AG09309 (cell line): ENCODE data around the gene CATSPER1.

Experiments used
- DNase-seq: peaks from one replicate; pipeline ENCODE4 v3.0.0-alpha.2; 2010; ENCODE audit warnings: low read depth
- H3K4me3 ChIP-seq: 2 replicates; pipeline ENCODE4 v1.5.1; 2011; ENCODE audit warnings: mild to moderate bottlenecking, low read depth, low read length, moderate library complexity; ENCODE audit not compliant: control insufficient read depth
- TF ChIP-seq, protein P1 (sequence below): IDR thresholded peaks from 2 replicates; pipeline ENCODE4 v1.5.1; 2011; ENCODE audit warnings: mild to moderate bottlenecking, low read depth, low read length, inconsistent platforms; ENCODE audit not compliant: insufficient read depth, control insufficient read depth; ENCODE audit errors: missing control alignments

CATSPER1 gene

DNA sequence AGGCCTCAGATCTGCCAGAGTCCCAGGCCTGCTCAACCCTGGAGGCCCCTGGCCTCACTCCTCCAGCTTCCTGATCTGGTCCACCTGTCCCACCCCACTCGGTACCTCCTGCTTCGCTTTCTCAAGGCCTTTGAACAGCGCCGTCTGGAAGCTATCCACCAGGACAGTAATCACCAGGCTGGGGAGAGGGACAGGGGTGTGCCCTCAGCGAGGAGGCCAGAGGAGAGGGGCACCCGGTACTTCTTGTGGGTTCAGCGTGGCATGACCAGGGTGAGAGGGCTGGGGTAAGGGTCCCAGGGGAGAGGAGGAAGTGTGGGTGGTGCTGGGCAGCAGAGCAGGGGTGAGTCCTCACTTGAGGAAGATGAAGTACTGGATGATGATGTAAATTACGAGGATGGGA is 6.1 kb downstream of the CATSPER1 start:
- no peak overlapping the region for H3K4me3 ChIP-seq
- no peak for DNase-seq
- TF ChIP-seq, protein P1, sequence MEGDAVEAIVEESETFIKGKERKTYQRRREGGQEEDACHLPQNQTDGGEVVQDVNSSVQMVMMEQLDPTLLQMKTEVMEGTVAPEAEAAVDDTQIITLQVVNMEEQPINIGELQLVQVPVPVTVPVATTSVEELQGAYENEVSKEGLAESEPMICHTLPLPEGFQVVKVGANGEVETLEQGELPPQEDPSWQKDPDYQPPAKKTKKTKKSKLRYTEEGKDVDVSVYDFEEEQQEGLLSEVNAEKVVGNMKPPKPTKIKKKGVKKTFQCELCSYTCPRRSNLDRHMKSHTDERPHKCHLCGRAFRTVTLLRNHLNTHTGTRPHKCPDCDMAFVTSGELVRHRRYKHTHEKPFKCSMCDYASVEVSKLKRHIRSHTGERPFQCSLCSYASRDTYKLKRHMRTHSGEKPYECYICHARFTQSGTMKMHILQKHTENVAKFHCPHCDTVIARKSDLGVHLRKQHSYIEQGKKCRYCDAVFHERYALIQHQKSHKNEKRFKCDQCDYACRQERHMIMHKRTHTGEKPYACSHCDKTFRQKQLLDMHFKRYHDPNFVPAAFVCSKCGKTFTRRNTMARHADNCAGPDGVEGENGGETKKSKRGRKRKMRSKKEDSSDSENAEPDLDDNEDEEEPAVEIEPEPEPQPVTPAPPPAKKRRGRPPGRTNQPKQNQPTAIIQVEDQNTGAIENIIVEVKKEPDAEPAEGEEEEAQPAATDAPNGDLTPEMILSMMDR: no peak

DNA sequence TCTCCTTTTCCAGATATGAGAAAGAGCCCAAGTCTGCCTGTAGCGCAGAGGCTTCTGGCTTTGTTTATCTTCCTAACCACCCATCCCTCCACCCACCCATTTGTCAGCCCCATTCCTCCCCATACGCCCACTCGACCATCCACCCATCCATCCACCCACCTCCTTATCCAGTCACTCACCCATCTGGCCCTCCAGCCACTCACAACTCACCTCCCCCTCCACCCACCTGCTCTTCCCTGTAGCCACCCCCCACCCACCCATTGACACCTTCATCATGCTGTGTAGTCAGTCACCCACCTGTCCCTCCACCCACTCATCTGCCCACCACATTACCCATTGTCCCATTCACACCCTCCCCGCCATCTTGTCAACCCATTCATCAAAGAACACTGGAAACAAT is 9.0 kb downstream of the CATSPER1 start:
- DNase-seq: no peak
- H3K4me3 ChIP-seq: no peak overlapping the region
- TF ChIP-seq, protein P1: no peak

DNA sequence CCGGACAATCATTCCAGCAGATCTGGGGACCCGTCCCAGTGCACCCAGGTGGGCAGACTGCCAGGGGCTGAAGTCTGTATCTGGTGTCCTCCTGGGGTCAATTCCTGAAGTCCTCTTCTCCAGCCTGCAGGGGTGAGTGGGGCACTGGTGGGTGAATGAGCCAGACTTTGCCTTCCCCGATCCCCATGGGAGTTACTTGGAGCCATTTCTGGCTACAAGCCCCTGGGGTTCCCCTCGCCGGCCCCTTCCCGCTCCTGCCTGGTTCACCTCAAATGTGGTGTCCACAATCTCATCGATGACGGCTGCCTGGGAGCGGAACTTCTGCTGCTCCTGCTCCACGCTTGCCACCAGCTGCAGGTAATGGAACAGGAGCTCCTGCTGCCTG is 9.5 kb downstream of the CATSPER1 start:
- no peak overlapping the region for H3K4me3 ChIP-seq
- DNase-seq: no peak
- TF ChIP-seq, protein P1: no peak

DNA sequence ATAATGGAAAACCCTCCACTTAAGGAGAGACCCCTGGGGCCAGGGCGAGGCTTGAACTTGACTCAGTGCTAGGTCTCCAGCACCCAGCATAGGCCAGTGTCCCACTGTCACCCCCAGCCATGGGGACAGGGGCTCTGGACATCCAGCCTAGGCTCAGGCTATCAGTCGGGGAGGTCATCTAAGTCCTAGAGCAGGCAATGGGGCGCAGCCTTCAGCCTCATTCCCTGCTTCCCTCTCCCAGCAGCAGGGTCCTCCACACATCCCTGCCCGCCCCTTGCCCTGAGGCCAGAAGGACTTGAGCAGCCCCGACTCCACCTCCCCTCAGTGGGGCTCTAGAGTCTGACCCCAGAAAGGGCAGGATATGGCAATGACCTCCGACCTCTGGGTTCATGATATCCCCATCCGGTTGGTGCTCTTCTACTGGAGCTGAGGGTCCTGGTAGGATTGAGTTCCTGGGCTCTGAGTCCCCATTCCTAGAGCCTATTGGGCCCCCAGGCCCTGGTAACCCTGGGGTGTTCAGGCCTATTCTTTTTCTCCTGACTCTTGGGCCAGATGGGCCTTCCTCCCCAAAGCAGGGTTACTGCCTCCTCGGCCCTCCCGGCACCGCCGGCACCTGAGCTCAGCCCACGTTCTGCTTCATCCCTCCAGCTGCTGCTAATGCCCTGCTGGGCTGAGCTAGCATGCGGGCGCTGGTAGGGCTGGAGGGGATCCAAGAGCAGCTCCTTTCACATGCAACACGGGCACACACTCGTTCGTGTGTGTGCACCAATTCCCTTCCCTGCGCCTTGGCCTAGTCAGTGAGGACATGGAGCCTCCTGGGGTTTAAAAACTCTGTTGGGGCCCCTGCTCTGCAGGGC is 10.1 kb downstream of the CATSPER1 start:
- DNase-seq: no peak
- H3K4me3 ChIP-seq: no peak overlapping the region
- TF ChIP-seq, protein P1: no peak

DNA sequence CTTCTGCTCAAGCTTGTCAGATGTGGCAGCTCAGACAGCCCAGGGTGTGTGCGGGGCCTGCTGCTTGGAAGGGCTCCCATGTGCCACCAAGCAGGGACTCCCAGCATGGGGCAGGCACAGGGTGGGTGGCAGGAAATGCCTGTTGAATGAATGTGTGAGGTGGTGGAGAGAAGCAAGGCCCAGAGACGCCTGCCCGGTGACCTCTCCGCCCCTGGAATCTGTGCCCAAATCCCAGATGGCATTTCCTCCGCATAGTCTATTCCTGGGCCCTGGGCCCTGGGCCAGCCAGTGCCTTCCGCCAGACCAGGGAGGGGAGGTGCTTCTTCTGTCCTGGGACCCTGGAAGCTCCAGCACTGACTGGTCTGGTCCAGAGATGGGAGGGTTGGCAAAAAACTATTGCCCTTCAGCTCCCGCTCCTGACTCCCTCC is 10.8 kb downstream of the CATSPER1 start:
- TF ChIP-seq, protein P1: no peak
- no peak for DNase-seq
- no peak overlapping the region for H3K4me3 ChIP-seq

DNA sequence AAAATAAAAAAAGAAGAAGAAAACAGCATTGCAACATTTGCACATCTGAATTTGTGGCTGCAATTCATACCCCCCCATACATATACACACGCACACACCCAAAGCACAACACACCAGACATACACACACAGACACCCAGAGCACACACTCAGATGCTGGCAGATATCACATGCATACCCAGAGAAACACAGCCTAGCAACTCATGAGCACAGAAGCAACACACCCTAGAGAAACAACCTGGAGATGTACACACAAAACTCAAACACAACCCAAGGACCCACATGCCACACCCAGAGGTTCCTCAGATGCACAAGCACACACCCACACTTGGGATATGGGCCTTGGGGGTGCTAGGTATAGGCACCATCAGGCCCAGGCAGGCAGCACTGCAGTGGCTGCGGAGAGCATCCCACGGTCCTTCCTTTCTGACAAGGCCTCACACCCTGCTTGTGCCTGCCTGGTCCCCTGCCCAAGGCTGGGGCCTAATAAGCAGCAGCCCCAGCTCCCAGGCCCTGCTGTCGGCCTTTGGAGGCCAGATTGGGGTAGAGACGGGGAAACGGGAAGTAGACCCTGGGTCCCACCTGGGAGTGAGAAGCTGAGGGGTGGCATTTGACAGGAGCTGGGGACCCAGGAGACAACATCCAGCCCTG is 11.3 kb downstream of the CATSPER1 start:
- no peak for DNase-seq
- no peak overlapping the region for H3K4me3 ChIP-seq
- TF ChIP-seq, protein P1: no peak
